ENCODE measurements around the gene ERI3. TPM values are rescaled to one million over a fixed set of nuclear protein-coding genes. Genes with fewer than 3 reads are reported as not detected.

ERI3 gene
- total and polyA plus RNA-seq, 2 of the 4 experiments (the other 2 are of a cell fraction): 56.6 to 70.9 TPM

- no peak overlapping the region for H2BK20ac ChIP-seq (ENCODE audit: low read depth, low read length)
- no peak overlapping the region for H4K5ac ChIP-seq (ENCODE audit: low read depth, low read length)
- DNase-seq (no peak), ATAC-seq (ENCODE audit: low read depth) (no peak)
- no peak overlapping the region for H3K27ac ChIP-seq (ENCODE audit: insufficient read depth, low read length)
- H3K4ac ChIP-seq (ENCODE audit: low read depth, low read length): no peak overlapping the region
- no peaks in the 10 kb centered on the region for H3K9me3 ChIP-seq (ENCODE audit: control insufficient read depth, insufficient read depth, low read length)
- H3K79me1 ChIP-seq (ENCODE audit: low read depth in 1 of 2, low read length in 2 of 2): peaks cover 3 to 12% of the 10 kb centered on the region in 2 experiments; a peak in 2 of 4 replicates
- no peak overlapping the region for H3K14ac ChIP-seq (replicated peaks; ENCODE audit: low read depth, low read length)
- no TSS peak for BruUV-seq (replicated peaks)
- POLR2A ChIA-PET (ENCODE audit: unreplicated experiment): no interaction called here
- no peak overlapping the region for H3K18ac ChIP-seq (ENCODE audit: low read depth, low read length)
- dilution Hi-C loops (cut with HindIII; ENCODE audit: low sequenced_read_pairs, unreplicated experiment): no loop called here
- no peaks in the 10 kb centered on the region for H3K27me3 ChIP-seq (ENCODE audit: control insufficient read depth, insufficient read depth, low read length)
- no peak overlapping the region for H4K8ac ChIP-seq (ENCODE audit: low read depth in 2 of 2, low read length in 2 of 2)
- H2AFZ ChIP-seq (replicated peaks; ENCODE audit: low read length, poor library complexity): no peak overlapping the region
- no peak overlapping the region for H3K4me3 ChIP-seq (ENCODE audit: insufficient read depth, low read depth, low read length)
- intact Hi-C loops (cut with micrococcal nuclease): no loop called here
- in situ Hi-C loops (cut with MboI; ENCODE audit: low sequenced_read_pairs): no loop called here
- no peak overlapping the region for H3K9ac ChIP-seq (ENCODE audit: low read depth, low read length)
- no peak overlapping the region for H2BK5ac ChIP-seq (ENCODE audit: low read depth, low read length, poor library complexity, severe bottlenecking)
- peaks cover 8% of the 10 kb centered on the region; the same call in 1 of the 2 replicates for H4K20me1 ChIP-seq (ENCODE audit: insufficient read depth, low read length)
- CTCF ChIA-PET: no interaction called here
- no peak overlapping the region for H2AK5ac ChIP-seq (ENCODE audit: low read depth, low read length)
- H4K91ac ChIP-seq (ENCODE audit: insufficient read depth, low read depth, low read length): no peak overlapping the region
- H2AK9ac ChIP-seq (replicated peaks; ENCODE audit: low read depth, low read length, poor library complexity): no peak overlapping the region
- no peak overlapping the region for H2BK15ac ChIP-seq (ENCODE audit: low read depth, low read length)
- no peaks in the 10 kb centered on the region; the same call in 1 of the 2 replicates for H3K36me3 ChIP-seq (ENCODE audit: control insufficient read depth, insufficient read depth, low read length)
- no peak overlapping the region for H3K4me2 ChIP-seq (ENCODE audit: low read depth, low read length)
- no peak overlapping the region for H2BK120ac ChIP-seq (ENCODE audit: low read depth, low read length)
- 100% methylated on average over 1 of the region's 3 CpGs; no CpG with 5 or more reads in 1 of the 2 experiments for WGBS, 2 experiments (ENCODE audit: extremely low coverage in 2 of 2, insufficient read length in 1 of 2)
- H3K4me1 ChIP-seq (ENCODE audit: control insufficient read depth, insufficient read depth, low read length): peaks cover 7% of the 10 kb centered on the region; the same call in 1 of the 2 replicates
- no peak overlapping the region for H3K56ac ChIP-seq (ENCODE audit: extremely low read depth, insufficient read depth, low read length)
- TF ChIP-seq RCOR1 (IDR thresholded peaks at IDR 0.05; ENCODE audit: insufficient replicate concordance, low read length): no peak
- TF ChIP-seq MAFK (IDR thresholded peaks at IDR 0.05; ENCODE audit: low read depth, low read length): no peak
- no peak for TF ChIP-seq FOS (IDR thresholded peaks at IDR 0.05; ENCODE audit: low read depth, low read length)
- TF ChIP-seq CEBPB (IDR thresholded peaks at IDR 0.05; ENCODE audit: low read depth, low read length): no peak
- TF ChIP-seq RAD21 (IDR thresholded peaks at IDR 0.05; ENCODE audit: low read length): no peak
- no peak for TF ChIP-seq MAZ (IDR thresholded peaks at IDR 0.05; ENCODE audit: borderline replicate concordance, low read depth, low read length)
- TF ChIP-seq USF2 (IDR thresholded peaks at IDR 0.05; ENCODE audit: low read depth, low read length): no peak
- no peak for TF ChIP-seq NFE2L2 (IDR thresholded peaks at IDR 0.05; ENCODE audit: low read depth, low read length)
- TF ChIP-seq SMC3 (IDR thresholded peaks at IDR 0.05; ENCODE audit: low read depth, low read length): no peak
- no peak for TF ChIP-seq POLR2A (IDR thresholded peaks at IDR 0.05; ENCODE audit: low read depth, low read length)
- no peak for TF ChIP-seq MXI1 (IDR thresholded peaks at IDR 0.05; ENCODE audit: borderline replicate concordance, low read depth, low read length)
- TF ChIP-seq BHLHE40 (IDR thresholded peaks at IDR 0.05; ENCODE audit: low read depth, low read length): no peak
- no peak for TF ChIP-seq ELK1 (IDR thresholded peaks at IDR 0.05; ENCODE audit: borderline replicate concordance, low read depth, low read length)
- TF ChIP-seq CTCF (conservative IDR thresholded peaks at IDR 0.05; ENCODE audit: low read depth, low read length): no peak
- no peak for TF ChIP-seq CHD1 (IDR thresholded peaks at IDR 0.05; ENCODE audit: low read depth, low read length)
- no peak for TF ChIP-seq RFX5 (IDR thresholded peaks at IDR 0.05; ENCODE audit: low read depth, low read length)
- H3K9me1 ChIP-seq (ENCODE audit: insufficient read depth, low read length): peaks cover 8% of the 10 kb centered on the region; the same call in 1 of the 2 replicates
- H3K23ac ChIP-seq (ENCODE audit: low read depth, low read length): no peak overlapping the region
Measured at GRCh38 chr1:44272992-44273391, 82.1 kb downstream of the ERI3 start.

Data from IMR-90 (cell line).